Kidney epithelial cell (primary cell): Measurements from ENCODE around the gene CCDC191. TPM values are rescaled to one million over a fixed set of nuclear protein-coding genes. Genes with fewer than 3 reads are reported as not detected.

Source experiments
- DNase-seq: peaks from one replicate; pipeline ENCODE4 v3.0.0-alpha.2; 2010; ENCODE audit warnings: low read depth
- H3K27me3 ChIP-seq: 2 replicates; pipeline ENCODE4 v1.6.0; 2011; ENCODE audit warnings: low read length; ENCODE audit not compliant: control insufficient read depth, insufficient read depth
- H3K36me3 ChIP-seq: 2 replicates; pipeline ENCODE4 v1.5.1; 2011; ENCODE audit warnings: low read length; ENCODE audit not compliant: control insufficient read depth, insufficient read depth
- H3K4me3 ChIP-seq: 2 replicates; pipeline ENCODE4 v1.5.1; 2011; ENCODE audit warnings: low read depth, mild to moderate bottlenecking, control low read depth, low read length
- CTCF ChIP-seq: IDR thresholded peaks from 2 replicates; pipeline ENCODE4 v1.5.1; 2011; ENCODE audit warnings: mild to moderate bottlenecking, moderate library complexity, low read length, control low read depth, inconsistent platforms; ENCODE audit not compliant: insufficient read depth, poor library complexity, severe bottlenecking
- total RNA-seq: library from RNA; depleted of rRNA; stranded (reverse); fragments of >200 nt; gene quantifications from 2 replicates; pipeline ENCODE4 v1.2.3, GENCODE V29; 2015

Gene CCDC191
- total RNA-seq, 1 donor from 2014 or later = 2.0 TPM

DNA sequence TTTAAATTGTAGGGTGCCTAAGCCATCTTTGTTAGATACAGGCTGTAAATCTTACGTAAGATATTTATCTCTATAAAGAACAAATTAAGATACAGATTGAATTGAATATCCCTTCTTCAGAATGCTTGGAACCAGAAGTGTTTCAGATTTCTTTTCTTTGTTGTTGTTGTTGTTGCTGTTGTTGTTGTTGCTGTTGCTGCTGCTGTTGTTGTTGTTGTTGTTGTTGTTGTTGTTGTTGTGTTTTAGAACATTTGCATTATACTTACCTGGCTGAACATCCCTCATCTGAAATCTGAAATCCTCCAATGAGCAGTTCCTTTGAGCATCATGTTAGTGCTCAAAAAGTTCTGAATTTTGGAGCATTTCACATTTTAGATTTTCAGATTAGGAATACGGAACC lies 26.8 kb upstream of the CCDC191 start:
- no peak for TF ChIP-seq CTCF
- DNase-seq = no peak
- H3K36me3 ChIP-seq = no peaks in the 10 kb centered on the region
- no peak overlapping the region for H3K4me3 ChIP-seq
- no peaks in the 10 kb centered on the region for H3K27me3 ChIP-seq

DNA sequence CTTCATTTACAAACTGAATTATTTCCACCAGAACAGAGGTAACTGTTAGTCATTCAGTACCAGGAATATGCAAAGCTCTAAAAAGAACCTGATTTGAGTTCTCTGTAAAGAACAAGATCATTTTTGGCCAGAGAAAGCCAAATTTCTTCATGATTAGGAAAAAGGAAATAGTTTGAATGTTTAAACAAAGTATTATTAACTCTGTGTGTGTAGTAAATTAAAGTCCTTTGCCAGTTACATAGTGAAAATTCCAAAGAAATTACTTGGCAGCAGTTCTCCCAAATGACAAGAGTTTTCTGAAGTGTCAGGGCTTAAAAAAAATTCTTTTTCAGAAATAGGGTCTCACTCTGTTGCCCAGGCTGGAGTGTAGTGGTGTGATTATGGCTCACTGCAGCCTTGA lies 24.7 kb upstream of the CCDC191 start:
- no peaks in the 10 kb centered on the region for H3K27me3 ChIP-seq
- DNase-seq = no peak
- H3K4me3 ChIP-seq = no peak overlapping the region
- peaks cover 2% of the 10 kb centered on the region for H3K36me3 ChIP-seq
- TF ChIP-seq CTCF = no peak

- no peak for TF ChIP-seq CTCF
- Histone ChIP-seq H3K36me3 (peaks cover 2% of the 10 kb centered on the region), H3K27me3 (no peaks in the 10 kb centered on the region), H3K4me3 (no peak overlapping the region)
- DNase-seq = no peak
These were observed 23.9 kb upstream of the CCDC191 start for GRCh38 chr3:114080201-114080600.

DNA sequence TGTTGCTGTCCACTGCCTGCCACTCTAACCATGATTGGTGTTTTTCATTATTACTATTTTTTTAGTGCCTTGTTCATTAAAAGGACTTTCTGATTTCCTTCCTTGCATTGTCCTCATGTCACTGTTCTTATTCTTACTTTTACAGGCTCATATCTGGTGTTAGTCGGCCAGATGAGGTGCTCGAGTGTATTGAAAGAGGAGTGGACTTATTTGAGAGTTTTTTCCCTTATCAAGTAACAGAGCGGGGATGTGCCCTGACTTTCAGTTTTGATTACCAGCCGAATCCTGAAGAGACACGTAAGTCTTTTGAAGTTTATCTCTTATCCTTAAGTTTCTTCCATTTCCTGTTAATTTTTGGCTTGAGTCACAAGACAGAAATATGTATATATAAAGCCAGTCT lies 23.4 kb upstream of the CCDC191 start:
- no peaks in the 10 kb centered on the region for H3K27me3 ChIP-seq
- TF ChIP-seq CTCF = no peak
- no peak overlapping the region for H3K4me3 ChIP-seq
- H3K36me3 ChIP-seq = peaks cover 2% of the 10 kb centered on the region
- no peak for DNase-seq

GRCh38 chr3:114078126-114078525 lies 21.8 kb upstream of the CCDC191 start:
- Histone ChIP-seq H3K27me3 (no peaks in the 10 kb centered on the region), H3K36me3 (peaks cover 2% of the 10 kb centered on the region), H3K4me3 (no peak overlapping the region)
- no peak for TF ChIP-seq CTCF
- no peak for DNase-seq

- TF ChIP-seq CTCF = no peak
- no peak for DNase-seq
- H3K27me3 ChIP-seq = no peaks in the 10 kb centered on the region
- no peak overlapping the region for H3K4me3 ChIP-seq
- peaks cover 2% of the 10 kb centered on the region for H3K36me3 ChIP-seq
These were observed 20.4 kb upstream of the CCDC191 start for GRCh38 chr3:114076711-114077110.
